GM21526 (cell line): ENCODE measurements around the gene SERTAD3.
"Not testable (repeated sequence)": the region's sequence is repeated elsewhere in the genome, so short reads cannot be mapped to it uniquely, and the experiment has no call there.

Experiments used
- ATAC-seq: cut with Tn5 transposase; IDR thresholded peaks from one replicate; pipeline ENCODE4 v1.9.1; 2021; ENCODE audit warnings: moderate library complexity; ENCODE audit not compliant: unreplicated experiment, low FRiP score

Gene SERTAD3

GRCh38 chr19:40444000-40444824 lies at the start of gene SERTAD3:
SERTAD3 (minus strand) TSS chr19:40444335; CDS start chr19:40442080, 2,255 bp downstream.
- ATAC-seq: peak; percentile 55

DNA sequence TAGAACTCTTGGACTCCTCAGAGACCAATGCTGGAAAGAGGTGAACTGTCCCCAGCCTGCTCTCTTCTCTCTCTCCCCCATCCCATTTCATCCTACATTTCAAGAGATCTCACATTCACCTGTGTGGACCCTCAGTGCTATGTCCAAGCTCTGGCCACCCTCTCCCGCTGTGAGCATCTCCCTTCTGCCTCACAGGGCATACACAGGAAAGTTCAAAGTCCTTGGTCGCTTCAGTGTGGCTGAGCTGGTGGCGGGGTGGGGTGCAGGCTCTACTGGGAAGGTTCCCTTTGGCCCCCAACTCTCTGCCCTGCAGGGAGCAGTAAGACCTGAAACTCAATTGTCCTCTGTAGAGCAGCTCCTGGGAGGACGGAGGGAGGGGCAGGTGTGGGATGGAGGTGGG lies 49.6 kb upstream of the SERTAD3 start:
- no peak for ATAC-seq

- no peak for ATAC-seq
These were observed 48.1 kb upstream of the SERTAD3 start for GRCh38 chr19:40492274-40492673.

DNA sequence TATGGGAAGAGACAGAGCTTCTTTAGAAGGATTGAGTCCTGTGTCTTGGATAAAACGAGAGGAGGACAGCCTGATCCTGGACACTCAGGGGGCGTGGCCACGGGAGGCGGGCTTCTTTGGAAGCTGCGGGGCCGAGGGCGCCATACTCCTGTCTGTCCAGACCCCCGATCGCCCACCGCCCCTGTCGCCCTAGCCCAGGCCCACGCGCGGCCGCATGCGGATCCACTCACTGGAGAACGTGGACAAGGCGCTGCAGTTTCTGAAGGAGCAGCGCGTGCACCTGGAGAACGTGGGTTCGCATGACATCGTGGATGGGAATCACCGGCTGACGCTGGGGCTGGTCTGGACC lies 45.7 kb upstream of the SERTAD3 start:
- no peak for ATAC-seq

DNA sequence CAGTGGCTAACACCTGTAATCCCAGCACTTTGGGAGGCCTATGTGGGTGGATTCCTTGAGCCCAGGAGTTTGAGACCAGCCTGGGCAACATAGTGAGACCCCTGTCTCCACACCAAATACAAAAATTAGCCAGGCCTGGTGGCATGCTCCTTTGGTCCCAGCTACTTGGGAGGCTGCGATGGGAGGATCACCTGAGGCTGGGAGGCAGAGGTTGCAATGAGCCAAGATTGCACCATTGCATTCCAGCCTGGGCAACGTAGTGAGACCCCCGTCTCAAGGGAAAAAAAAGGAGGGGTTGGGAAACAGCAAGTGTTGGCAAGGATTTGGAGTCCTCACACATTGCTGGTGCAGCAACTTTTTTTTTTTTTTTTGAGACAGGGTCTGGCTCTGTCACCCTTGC lies 41.9 kb upstream of the SERTAD3 start:
- no peak for ATAC-seq

- ATAC-seq: not testable (repeated sequence)
These were observed 31.9 kb upstream of the SERTAD3 start for GRCh38 chr19:40475878-40476644.

- ATAC-seq: no peak
These were observed 30.6 kb upstream of the SERTAD3 start for GRCh38 chr19:40474737-40475136.

DNA sequence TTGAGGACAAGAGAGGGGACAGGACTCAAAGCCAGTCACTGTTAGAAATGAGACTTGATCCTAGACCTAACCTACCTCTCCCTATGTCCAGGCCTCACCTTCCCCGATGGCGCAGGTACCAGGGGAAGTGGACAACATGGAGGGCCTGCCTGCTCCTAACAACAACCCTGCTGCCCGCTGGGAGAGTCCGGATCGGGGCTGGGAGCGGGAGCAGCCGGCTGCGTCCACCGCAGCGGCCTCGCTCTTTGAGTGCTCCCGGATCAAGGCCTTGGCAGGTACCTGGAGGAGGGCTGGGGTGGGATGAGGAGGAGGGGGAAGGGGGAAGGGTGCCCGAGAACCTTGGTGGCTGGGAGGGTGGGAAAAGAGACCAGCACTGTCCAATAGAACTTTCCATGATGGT lies 28.4 kb upstream of the SERTAD3 start:
- ATAC-seq: no peak

- ATAC-seq: no peak
These were observed 27.0 kb upstream of the SERTAD3 start for GRCh38 chr19:40471111-40471510.

GRCh38 chr19:40469011-40469410 lies 24.9 kb upstream of the SERTAD3 start:
- ATAC-seq: no peak

DNA sequence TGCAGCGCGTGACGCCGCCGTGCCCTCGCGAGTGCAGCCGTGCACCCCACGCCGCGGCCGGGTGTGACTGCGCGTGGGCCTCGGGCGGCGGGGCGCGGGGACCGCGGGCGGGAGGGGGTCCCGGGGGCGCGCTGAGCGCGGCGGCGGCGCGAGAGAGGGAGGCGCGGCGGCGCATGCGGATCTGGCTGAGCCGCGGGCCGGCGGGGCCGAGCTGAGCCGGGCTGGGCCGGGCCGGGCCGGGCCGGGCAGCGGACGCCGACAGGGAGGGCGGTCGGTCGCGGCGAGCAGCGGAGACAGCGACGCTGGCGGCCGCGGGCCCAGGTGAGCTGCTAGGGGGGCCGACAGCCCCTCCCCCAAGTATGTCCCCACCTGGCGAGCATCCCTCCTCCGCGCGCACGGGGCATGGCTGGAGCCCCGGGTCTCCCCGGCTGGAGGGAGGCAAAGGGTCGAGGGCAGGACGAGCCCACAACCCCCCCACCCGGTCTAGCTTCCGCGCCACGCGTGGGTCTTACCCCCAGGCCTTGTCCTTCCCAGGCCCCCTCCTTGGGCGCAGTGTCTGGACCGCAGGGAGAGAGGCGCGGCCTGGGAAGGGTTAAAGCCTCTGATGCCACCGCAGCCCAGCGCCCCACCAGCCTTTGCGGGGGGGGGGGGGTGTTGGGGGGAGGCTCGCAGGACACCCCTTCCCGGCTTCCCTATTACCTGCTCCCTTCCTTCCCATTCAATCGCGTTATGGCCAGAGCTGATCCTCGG lies 23.0 kb upstream of the SERTAD3 start, which contains the start of gene SPTBN4:
Gene SPTBN4 (plus strand): TSS at position 17 of the 750 bp plus-strand sequence. CDS start 5,621 bp downstream, outside the sequence.
- no peak for ATAC-seq

DNA sequence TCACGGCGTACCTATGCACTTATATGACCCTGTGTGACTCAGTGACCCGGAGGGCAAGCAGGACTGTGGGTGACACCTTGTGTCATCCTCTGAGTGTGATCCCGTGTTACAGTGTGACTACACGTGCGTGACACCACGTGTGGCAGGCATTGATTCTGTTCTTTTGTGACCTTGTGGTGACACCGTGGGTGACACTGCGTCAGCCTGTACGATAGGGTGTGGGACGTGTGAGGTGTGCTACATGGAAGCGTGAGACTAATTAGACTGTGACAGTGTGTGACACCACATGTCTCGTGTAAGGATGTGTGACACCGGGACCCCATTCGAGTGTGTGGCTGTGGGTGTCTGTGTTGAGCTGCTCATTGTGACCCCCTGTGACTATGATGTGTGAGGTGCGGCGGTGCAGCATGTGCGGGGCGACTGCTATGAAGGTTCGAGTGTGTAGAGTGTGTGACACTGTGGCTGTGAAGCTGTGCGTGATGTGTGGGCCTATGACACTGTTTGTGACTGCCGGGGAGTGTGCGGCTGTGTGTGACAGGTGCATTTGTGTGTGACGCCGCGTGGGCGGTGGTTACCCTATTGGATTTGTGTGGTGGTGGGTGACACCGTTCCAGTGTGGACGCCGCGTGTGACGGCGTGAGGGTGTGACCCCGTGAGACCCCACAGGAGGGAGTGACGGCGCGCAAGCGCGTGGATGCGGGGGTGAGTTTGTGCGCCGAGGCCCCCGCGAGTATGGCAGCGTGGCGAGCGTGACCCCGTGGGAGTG lies 22.3 kb upstream of the SERTAD3 start:
- peak; percentile 36 for ATAC-seq

DNA sequence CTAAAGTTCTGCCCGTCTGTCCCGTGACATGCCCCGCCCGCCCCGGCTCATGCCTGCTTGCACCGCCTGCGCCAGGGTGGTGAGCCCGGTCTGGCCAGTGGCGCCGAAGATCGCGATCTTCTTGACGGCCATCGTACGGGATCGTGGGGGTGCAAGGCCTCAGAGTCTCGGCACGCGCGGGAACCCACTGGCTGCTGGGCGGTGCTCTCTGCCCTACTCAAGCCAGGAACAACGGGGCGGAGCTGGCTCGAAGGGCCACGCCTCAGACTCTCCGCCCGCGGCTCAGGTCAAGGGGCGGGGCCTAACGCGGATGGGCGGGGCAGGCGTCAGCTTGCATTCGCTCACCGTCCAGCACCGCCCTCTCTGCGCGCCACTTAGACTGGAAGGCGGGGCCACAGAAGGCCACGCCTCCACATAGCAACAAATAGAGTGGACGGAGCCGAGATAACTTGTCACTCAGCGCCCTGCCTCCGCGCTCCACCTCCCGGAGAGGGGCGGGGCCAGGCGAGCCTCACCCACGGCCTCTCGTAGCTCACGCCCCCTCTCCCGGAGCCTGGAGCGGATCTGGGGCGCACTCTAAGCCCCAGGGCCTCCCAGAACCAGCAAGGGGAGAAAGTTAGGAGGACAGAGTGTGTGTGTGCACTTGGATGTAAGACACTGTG lies 21.6 kb upstream of the SERTAD3 start, which contains the start of gene BLVRB:
Gene BLVRB (minus strand): TSS at position 189 of the 662 bp plus-strand sequence. CDS start 57 bp downstream, at position 132.
- peak; percentile 79 for ATAC-seq

- ATAC-seq: no peak
These were observed 21.0 kb upstream of the SERTAD3 start for GRCh38 chr19:40465025-40465556.

DNA sequence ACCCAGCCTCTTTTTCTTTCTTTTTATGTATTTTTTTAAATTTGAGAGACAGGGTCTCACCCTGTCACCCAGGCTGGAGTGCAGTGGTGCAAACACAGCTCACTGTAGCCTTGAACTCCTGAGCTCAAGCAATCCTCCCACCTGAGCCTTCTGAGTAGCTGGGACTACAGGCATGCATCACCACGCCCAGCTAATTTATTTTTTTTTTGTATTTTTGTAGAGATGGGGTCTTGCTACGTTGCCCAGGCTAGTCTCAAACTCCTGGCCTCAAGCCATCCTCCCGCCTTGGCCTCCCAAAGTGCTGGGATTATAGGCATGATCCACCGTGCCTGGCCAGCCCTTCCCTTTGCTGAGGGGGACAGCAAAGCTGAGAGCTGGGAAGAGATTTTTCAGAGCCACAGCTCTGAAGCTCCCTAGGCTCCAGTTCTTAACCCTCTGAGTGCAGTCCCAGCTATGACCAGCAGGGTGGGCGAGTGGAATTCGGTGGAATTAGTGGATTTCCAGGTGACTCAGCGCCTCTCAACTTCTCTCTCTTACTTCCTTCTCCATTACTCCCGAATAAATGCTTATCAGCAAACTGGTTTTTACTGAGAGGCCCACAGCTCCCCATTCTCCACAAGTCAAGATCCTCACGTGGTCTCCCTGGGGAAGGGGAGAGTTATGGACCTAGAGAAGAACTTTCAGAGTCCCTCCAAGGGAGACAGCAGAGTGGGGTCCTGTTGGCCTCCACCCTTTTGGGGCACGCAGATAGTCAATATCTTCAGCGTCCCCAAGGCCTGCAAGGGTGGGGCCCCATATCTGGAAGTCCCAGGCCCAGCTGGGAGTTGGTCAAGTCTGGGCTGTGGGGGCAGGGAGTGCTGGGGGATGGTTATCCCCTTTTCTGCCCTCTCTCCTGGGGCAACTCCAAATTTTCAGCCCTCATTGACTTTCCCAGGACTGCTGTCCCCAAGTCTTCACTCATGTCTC lies 20.2 kb upstream of the SERTAD3 start:
- ATAC-seq: no peak

- ATAC-seq: not testable (repeated sequence)
These were observed 19.5 kb upstream of the SERTAD3 start for GRCh38 chr19:40463587-40464037.

- ATAC-seq: no peak
These were observed 17.6 kb upstream of the SERTAD3 start for GRCh38 chr19:40461669-40462221.

DNA sequence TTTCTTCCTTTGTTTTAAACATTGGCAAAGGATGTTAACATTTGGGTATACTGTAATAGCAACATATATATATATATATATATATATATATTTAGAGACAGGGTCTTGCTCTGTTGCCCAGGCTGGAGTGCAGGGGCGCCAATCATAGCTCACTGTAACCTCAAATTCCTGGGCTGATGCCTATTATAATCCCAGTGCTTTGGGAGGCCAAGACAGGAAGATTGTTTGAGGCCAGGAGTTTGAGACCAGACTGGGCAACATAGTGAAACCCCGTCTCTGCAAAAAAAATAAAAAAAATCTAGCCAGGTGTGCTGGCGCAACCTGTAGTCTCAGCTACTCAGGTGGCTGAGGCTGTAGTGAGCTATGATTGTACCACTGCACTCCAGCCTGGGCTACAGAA lies 16.1 kb upstream of the SERTAD3 start:
- ATAC-seq: no peak
